H9 (cell line): ENCODE measurements around the gene ERICH6B. TPM values are rescaled to one million over a fixed set of nuclear protein-coding genes. Genes with fewer than 3 reads are reported as not detected.
A peak's percentile ranks its signal among the peaks of the same experiment; 100 is the strongest.

Source experiments
- DNase-seq: peaks from one replicate; pipeline ENCODE4 v3.0.0-alpha.2; 2017
- H2AFZ ChIP-seq: one replicate; pipeline ENCODE4 v1.6.1; 2013; ENCODE audit warnings: mild to moderate bottlenecking, low read length, control low read depth, moderate library complexity
- H2AK5ac ChIP-seq: 2 replicates; pipeline ENCODE4 v1.6.1; 2013; ENCODE audit warnings: low read length, control low read depth, mixed read lengths; ENCODE audit not compliant: insufficient read length
- H2BK120ac ChIP-seq: one replicate; pipeline ENCODE4 v1.6.1; 2013; ENCODE audit warnings: low read depth, mild to moderate bottlenecking, low read length, control low read depth, inconsistent platforms; ENCODE audit not compliant: poor library complexity, severe bottlenecking
- H2BK12ac ChIP-seq: 2 replicates; pipeline ENCODE4 v1.6.1; 2013; ENCODE audit warnings: low read length, control low read depth, mixed read lengths, low read depth; ENCODE audit not compliant: insufficient read length
- H2BK15ac ChIP-seq: 2 replicates; pipeline ENCODE4 v1.6.1; 2013; ENCODE audit warnings: low read depth, low read length, control low read depth
- H2BK20ac ChIP-seq: one replicate; pipeline ENCODE4 v1.6.1; 2013; ENCODE audit warnings: low read depth, mild to moderate bottlenecking, low read length, control low read depth, inconsistent platforms; ENCODE audit not compliant: poor library complexity, severe bottlenecking
- H2BK5ac ChIP-seq: 2 replicates; pipeline ENCODE4 v1.6.1; 2013; ENCODE audit warnings: low read length, control low read depth, mixed read lengths; ENCODE audit not compliant: insufficient read length
- H3K14ac ChIP-seq: 2 replicates; pipeline ENCODE4 v1.6.1; 2013; ENCODE audit warnings: low read length, control low read depth; ENCODE audit not compliant: insufficient read depth
- H3K18ac ChIP-seq: 2 replicates; pipeline ENCODE4 v1.6.1; 2013; ENCODE audit warnings: low read depth, mild to moderate bottlenecking, mixed read lengths, low read length, control low read depth; ENCODE audit not compliant: insufficient read length
- H3K23ac ChIP-seq: 2 replicates; pipeline ENCODE4 v1.6.1; 2013; ENCODE audit warnings: low read length, control low read depth, mixed read lengths, low read depth; ENCODE audit not compliant: insufficient read length
- H3K23me2 ChIP-seq: 2 replicates; pipeline ENCODE4 v1.6.1; 2013; ENCODE audit warnings: low read depth, mild to moderate bottlenecking, mixed read lengths, low read length, control low read depth; ENCODE audit not compliant: insufficient read length, poor library complexity, severe bottlenecking
- H3K27ac ChIP-seq: 2 replicates; pipeline ENCODE4 v1.5.1; 2013; ENCODE audit warnings: low read length, control low read depth, mixed read lengths, low read depth; ENCODE audit not compliant: insufficient read length
- H3K27me3 ChIP-seq: 2 replicates; pipeline ENCODE4 v1.6.1; 2013; ENCODE audit warnings: low read length, control low read depth, inconsistent platforms; ENCODE audit not compliant: insufficient read depth
- H3K4ac ChIP-seq: 2 replicates; pipeline ENCODE4 v1.6.1; 2013; ENCODE audit warnings: low read depth, mild to moderate bottlenecking, control low read depth, inconsistent platforms, low read length, moderate library complexity
- H3K4me1 ChIP-seq: 2 replicates; pipeline ENCODE4 v1.6.1; 2013; ENCODE audit warnings: low read length, control low read depth, inconsistent platforms; ENCODE audit not compliant: insufficient read depth
- H3K4me2 ChIP-seq: 2 replicates; pipeline ENCODE4 v1.6.1; 2013; ENCODE audit warnings: low read length, control low read depth, mixed read lengths; ENCODE audit not compliant: insufficient read length, insufficient read depth
- H3K56ac ChIP-seq: 2 replicates; pipeline ENCODE4 v1.6.1; 2013; ENCODE audit warnings: low read depth, mild to moderate bottlenecking, mixed read lengths, low read length, control low read depth; ENCODE audit not compliant: insufficient read length
- H3K79me1 ChIP-seq: 2 replicates; pipeline ENCODE4 v1.6.1; 2013; ENCODE audit warnings: low read depth, mild to moderate bottlenecking, moderate library complexity, low read length, control low read depth, inconsistent platforms; ENCODE audit not compliant: insufficient read depth, poor library complexity, severe bottlenecking
- H3K79me2 ChIP-seq: 2 replicates; pipeline ENCODE4 v1.6.1; 2013; ENCODE audit warnings: low read length, control low read depth, inconsistent platforms; ENCODE audit not compliant: insufficient read depth
- H3K9ac ChIP-seq: 2 replicates; pipeline ENCODE4 v1.6.1; 2013; ENCODE audit warnings: low read length, control low read depth, mixed read lengths; ENCODE audit not compliant: insufficient read length; ENCODE audit errors: extremely low read depth
- H3K9me3 ChIP-seq: one replicate; pipeline ENCODE4 v1.6.1; 2013; ENCODE audit warnings: low read depth, low read length, inconsistent platforms; ENCODE audit not compliant: control insufficient read depth
- H3T11ph ChIP-seq: one replicate; pipeline ENCODE4 v1.6.1; 2013; ENCODE audit warnings: mild to moderate bottlenecking, low read length, control low read depth, inconsistent platforms
- H4K20me1 ChIP-seq: one replicate; pipeline ENCODE4 v1.6.1; 2013; ENCODE audit not compliant: control insufficient read depth, insufficient read length, insufficient read depth
- H4K5ac ChIP-seq: 2 replicates; pipeline ENCODE4 v1.6.1; 2013; ENCODE audit warnings: low read depth, mild to moderate bottlenecking, mixed read lengths, low read length, control low read depth; ENCODE audit not compliant: insufficient read length
- H4K8ac ChIP-seq: replicated peaks from 2 replicates; pipeline ENCODE4 v1.6.1; 2013; ENCODE audit warnings: low read length, control low read depth, mixed read lengths, low read depth; ENCODE audit not compliant: insufficient read length
- H4K91ac ChIP-seq: 2 replicates; pipeline ENCODE4 v1.6.1; 2013; ENCODE audit warnings: low read depth, mild to moderate bottlenecking, moderate library complexity, mixed read lengths, low read length, control low read depth; ENCODE audit not compliant: insufficient read length
- H3K27ac Mint-ChIP-seq, 3 experiments: 2 replicates in 2 of 3; 3 replicates in 1 of 3; pipeline ENCODE4 v1.8.0; 2020 to 2021; ENCODE audit warnings: mixed read lengths in 3 of 3, mild to moderate bottlenecking in 1 of 3, moderate library complexity in 1 of 3
- H3K27me3 Mint-ChIP-seq: 2 replicates; pipeline ENCODE4 v1.8.0; 2021; ENCODE audit warnings: low read depth, mild to moderate bottlenecking, moderate library complexity, mixed read lengths
- H3K36me3 Mint-ChIP-seq, 3 experiments: 2 replicates in 2 of 3; 3 replicates in 1 of 3; pipeline ENCODE4 v1.8.0; 2020 to 2021; ENCODE audit warnings: low read depth in 3 of 3, mixed read lengths in 3 of 3; ENCODE audit not compliant: insufficient read depth in 1 of 3
- H3K4me1 Mint-ChIP-seq, 2 experiments: 2 replicates each; pipeline ENCODE4 v1.8.0; 2020; ENCODE audit warnings: mixed read lengths in 2 of 2
- H3K4me3 Mint-ChIP-seq, 2 experiments: 2 replicates in 1 of 2; 3 replicates in 1 of 2; pipeline ENCODE4 v1.8.0; 2020 to 2021; ENCODE audit warnings: mild to moderate bottlenecking in 2 of 2, mixed read lengths in 2 of 2, moderate library complexity in 1 of 2
- H3K9me3 Mint-ChIP-seq, 2 experiments: 2 replicates in 1 of 2; 3 replicates in 1 of 2; pipeline ENCODE4 v1.8.0; 2020; ENCODE audit warnings: mild to moderate bottlenecking in 2 of 2, mixed read lengths in 2 of 2, moderate library complexity in 1 of 2
- WGBS: extraction: QIAGEN DNeasy Blood & Tissue Kit; methylation state at CpG from one replicate; pipeline ENCODE4 v1.1.7; 2013; ENCODE audit warnings: missing lambda C conversion rate, low lambda C conversion rate, mixed read lengths; ENCODE audit not compliant: insufficient read length; ENCODE audit errors: extremely low coverage; 5-methylcytosine and 5-hydroxymethylcytosine counted together
- total RNA-seq: library from RNA; stranded (reverse); gene quantifications from 2 replicates; pipeline ENCODE4 v1.2.1, GENCODE V29; 2021
- TF ChIP-seq, protein P1 (sequence below): fragments of 200-600 bp; sonication (generic); conservative IDR thresholded peaks from 3 replicates; pipeline ENCODE4 v1.8.0; 2021; ENCODE audit warnings: antibody characterized with exemption, mild to moderate bottlenecking

Gene ERICH6B
- total RNA-seq, 1 experiment from 2014 or later: not detected

DNA sequence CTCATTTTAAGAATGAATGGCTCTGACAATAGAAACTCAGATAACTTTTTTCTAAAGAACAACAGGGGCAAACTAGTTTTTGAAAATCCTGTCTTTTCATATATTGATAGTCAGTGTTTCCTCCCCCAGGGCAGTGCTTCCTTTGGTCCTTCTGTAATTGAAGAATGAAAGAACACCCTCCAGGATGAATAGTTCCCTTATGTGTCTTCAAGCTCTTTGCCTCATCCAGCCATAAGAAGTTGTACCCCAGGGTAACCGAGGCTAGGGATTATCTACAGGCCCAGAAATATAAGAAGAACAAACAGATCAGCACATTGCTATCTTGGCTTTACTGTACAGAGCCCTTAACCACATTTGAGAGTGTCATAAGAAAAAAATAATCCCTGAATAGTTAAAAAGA is 12.1 kb upstream of the ERICH6B start:
- Histone ChIP-seq H4K8ac (no peak overlapping the region), H3K79me1 (no peaks in the 10 kb centered on the region), H3K23ac (no peak overlapping the region), H3K4ac (no peak overlapping the region), H3K4me2 (no peak overlapping the region), H3K79me2 (no peaks in the 10 kb centered on the region), H3K4me1 (no peaks in the 10 kb centered on the region; the same call in 1 of the 2 replicates), H3K23me2 (no peaks in the 10 kb centered on the region), H2AK5ac (no peak overlapping the region), H4K5ac (no peak overlapping the region), H2BK5ac (no peak overlapping the region), H2BK15ac (no peak overlapping the region), H3K18ac (no peak overlapping the region), H2BK120ac (no peak overlapping the region), H2AFZ (no peak overlapping the region), H3K27ac (no peak overlapping the region), H4K20me1 (no peaks in the 10 kb centered on the region), H3K9me3 (no peaks in the 10 kb centered on the region), H3K56ac (no peak overlapping the region), H3K9ac (no peak overlapping the region), H2BK20ac (no peak overlapping the region), H3K27me3 (no peaks in the 10 kb centered on the region), H4K91ac (no peak overlapping the region), H3T11ph (no peak overlapping the region), H2BK12ac (no peak overlapping the region), H3K14ac (no peak overlapping the region)
- Mint-ChIP-seq H3K27ac (peak overlapping the region in 1 of 3 experiments; percentile 19; a peak in 1 of 7 replicates), H3K9me3 (no peaks in the 10 kb centered on the region; a peak in 1 of 5 replicates), H3K4me1 (peaks cover 41 to 43% of the 10 kb centered on the region in 2 experiments), H3K27me3 (peaks cover 6% of the 10 kb centered on the region), H3K36me3 (no peaks in the 10 kb centered on the region), H3K4me3 (no peak overlapping the region)
- TF ChIP-seq, protein P1, sequence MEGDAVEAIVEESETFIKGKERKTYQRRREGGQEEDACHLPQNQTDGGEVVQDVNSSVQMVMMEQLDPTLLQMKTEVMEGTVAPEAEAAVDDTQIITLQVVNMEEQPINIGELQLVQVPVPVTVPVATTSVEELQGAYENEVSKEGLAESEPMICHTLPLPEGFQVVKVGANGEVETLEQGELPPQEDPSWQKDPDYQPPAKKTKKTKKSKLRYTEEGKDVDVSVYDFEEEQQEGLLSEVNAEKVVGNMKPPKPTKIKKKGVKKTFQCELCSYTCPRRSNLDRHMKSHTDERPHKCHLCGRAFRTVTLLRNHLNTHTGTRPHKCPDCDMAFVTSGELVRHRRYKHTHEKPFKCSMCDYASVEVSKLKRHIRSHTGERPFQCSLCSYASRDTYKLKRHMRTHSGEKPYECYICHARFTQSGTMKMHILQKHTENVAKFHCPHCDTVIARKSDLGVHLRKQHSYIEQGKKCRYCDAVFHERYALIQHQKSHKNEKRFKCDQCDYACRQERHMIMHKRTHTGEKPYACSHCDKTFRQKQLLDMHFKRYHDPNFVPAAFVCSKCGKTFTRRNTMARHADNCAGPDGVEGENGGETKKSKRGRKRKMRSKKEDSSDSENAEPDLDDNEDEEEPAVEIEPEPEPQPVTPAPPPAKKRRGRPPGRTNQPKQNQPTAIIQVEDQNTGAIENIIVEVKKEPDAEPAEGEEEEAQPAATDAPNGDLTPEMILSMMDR: no peak
- no CpG with 5 or more reads among the region's 1 CpG for WGBS
- DNase-seq: no peak
